WERI-Rb-1 (cell line): ENCODE data around the gene MACROH2A2.

ENCODE experiments used
- DNase-seq: peaks from one replicate; pipeline ENCODE4 v3.0.0-alpha.2; 2020
- H3K27ac ChIP-seq: fragments of 250-450 bp; sonication (Bioruptor Pico); 2 replicates; pipeline ENCODE4 v1.5.1; 2020; ENCODE audit warnings: mild to moderate bottlenecking, moderate library complexity
- H3K27me3 ChIP-seq: fragments of 250-450 bp; sonication (Bioruptor Pico); 2 replicates; pipeline ENCODE4 v1.5.1; 2021; ENCODE audit warnings: mild to moderate bottlenecking, low read depth, moderate library complexity; ENCODE audit not compliant: insufficient read depth, severe bottlenecking
- H3K36me3 ChIP-seq: fragments of 250-450 bp; sonication (Bioruptor Pico); 2 replicates; pipeline ENCODE4 v1.5.1; 2020; ENCODE audit warnings: mild to moderate bottlenecking, moderate library complexity
- H3K4me3 ChIP-seq: 2 replicates; pipeline ENCODE4 v1.5.1; 2011; ENCODE audit warnings: low read depth, mild to moderate bottlenecking, control low read depth, low read length
- H3K9me3 ChIP-seq: fragments of 250-450 bp; sonication (Bioruptor Pico); 2 replicates; pipeline ENCODE4 v1.5.1; 2021; ENCODE audit warnings: mild to moderate bottlenecking, moderate library complexity; ENCODE audit not compliant: severe bottlenecking
- TF ChIP-seq, protein P1 (sequence below): IDR thresholded peaks from 2 replicates; pipeline ENCODE4 v1.5.1; 2011; ENCODE audit warnings: low read depth, mild to moderate bottlenecking, control low read depth, inconsistent platforms, low read length

Gene MACROH2A2

GRCh38 chr10:70160798-70161197 is 108.2 kb downstream of the MACROH2A2 start:
- no peak overlapping the region for H3K4me3 ChIP-seq
- H3K27ac ChIP-seq, result no peak overlapping the region
- TF ChIP-seq, protein P1, sequence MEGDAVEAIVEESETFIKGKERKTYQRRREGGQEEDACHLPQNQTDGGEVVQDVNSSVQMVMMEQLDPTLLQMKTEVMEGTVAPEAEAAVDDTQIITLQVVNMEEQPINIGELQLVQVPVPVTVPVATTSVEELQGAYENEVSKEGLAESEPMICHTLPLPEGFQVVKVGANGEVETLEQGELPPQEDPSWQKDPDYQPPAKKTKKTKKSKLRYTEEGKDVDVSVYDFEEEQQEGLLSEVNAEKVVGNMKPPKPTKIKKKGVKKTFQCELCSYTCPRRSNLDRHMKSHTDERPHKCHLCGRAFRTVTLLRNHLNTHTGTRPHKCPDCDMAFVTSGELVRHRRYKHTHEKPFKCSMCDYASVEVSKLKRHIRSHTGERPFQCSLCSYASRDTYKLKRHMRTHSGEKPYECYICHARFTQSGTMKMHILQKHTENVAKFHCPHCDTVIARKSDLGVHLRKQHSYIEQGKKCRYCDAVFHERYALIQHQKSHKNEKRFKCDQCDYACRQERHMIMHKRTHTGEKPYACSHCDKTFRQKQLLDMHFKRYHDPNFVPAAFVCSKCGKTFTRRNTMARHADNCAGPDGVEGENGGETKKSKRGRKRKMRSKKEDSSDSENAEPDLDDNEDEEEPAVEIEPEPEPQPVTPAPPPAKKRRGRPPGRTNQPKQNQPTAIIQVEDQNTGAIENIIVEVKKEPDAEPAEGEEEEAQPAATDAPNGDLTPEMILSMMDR, result no peak
- peaks cover 65% of the 10 kb centered on the region for H3K36me3 ChIP-seq
- no peak for DNase-seq
- H3K9me3 ChIP-seq, result no peaks in the 10 kb centered on the region
- H3K27me3 ChIP-seq, result no peaks in the 10 kb centered on the region
